ENCODE data around the gene BARHL1. TPM values are rescaled to one million over a fixed set of nuclear protein-coding genes. Genes with fewer than 3 reads are reported as not detected.

Gene BARHL1
- total RNA-seq, 1 donor from 2014 or later, result not detected

DNA sequence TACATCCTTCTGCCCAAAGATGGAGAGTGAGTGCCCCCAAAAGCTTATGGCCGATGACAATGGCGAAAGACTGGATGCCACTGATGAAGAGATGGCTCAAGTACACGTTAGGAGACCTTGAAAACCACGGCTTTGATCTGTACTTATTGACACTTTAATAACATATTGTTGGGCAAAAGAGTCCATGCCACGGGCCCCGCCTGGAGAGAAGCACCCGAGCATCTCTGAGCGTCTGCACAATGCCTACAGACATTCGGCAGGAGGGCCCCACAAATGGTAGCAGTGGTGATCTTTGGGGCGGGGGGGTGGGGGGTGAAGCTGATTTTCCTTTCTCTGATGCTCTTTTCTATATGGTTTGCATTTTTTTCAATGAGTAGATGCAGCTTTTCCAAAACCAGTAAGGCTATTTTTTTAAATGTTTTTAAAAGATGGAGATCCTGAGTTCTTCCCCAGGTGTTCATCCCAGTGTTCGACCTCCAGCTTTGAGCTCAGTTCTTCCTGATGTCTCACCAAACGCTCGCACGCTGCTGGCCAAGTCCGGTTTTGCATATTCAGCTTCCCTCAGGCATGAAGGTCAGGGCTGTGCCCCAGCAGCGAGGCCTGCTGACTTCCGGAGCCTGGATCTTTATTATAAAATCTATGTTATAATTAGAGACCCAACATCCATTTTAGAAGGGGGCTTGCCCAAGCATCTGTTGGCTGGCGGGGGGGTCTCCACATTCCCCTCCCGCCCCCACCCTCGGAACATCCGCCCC is 34.3 kb upstream of the BARHL1 start:
- Mint-ChIP-seq H3K36me3 (ENCODE audit: unreplicated experiment) (no peaks in the 10 kb centered on the region), H3K9me3 (ENCODE audit: unreplicated experiment) (peaks cover 4% of the 10 kb centered on the region), H3K4me1 (ENCODE audit: low read depth, unreplicated experiment) (peaks cover 7% of the 10 kb centered on the region), H3K4me3 (ENCODE audit: unreplicated experiment) (no peak overlapping the region), H3K27me3 (ENCODE audit: unreplicated experiment) (peaks cover 4% of the 10 kb centered on the region), H3K27ac (ENCODE audit: unreplicated experiment) (peak overlapping the region; percentile 55)
- TF ChIP-seq, protein P1, sequence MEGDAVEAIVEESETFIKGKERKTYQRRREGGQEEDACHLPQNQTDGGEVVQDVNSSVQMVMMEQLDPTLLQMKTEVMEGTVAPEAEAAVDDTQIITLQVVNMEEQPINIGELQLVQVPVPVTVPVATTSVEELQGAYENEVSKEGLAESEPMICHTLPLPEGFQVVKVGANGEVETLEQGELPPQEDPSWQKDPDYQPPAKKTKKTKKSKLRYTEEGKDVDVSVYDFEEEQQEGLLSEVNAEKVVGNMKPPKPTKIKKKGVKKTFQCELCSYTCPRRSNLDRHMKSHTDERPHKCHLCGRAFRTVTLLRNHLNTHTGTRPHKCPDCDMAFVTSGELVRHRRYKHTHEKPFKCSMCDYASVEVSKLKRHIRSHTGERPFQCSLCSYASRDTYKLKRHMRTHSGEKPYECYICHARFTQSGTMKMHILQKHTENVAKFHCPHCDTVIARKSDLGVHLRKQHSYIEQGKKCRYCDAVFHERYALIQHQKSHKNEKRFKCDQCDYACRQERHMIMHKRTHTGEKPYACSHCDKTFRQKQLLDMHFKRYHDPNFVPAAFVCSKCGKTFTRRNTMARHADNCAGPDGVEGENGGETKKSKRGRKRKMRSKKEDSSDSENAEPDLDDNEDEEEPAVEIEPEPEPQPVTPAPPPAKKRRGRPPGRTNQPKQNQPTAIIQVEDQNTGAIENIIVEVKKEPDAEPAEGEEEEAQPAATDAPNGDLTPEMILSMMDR (IDR thresholded peaks at IDR 0.05; ENCODE audit: partially characterized antibody, unreplicated experiment), result no peak
- no peak for DNase-seq

DNA sequence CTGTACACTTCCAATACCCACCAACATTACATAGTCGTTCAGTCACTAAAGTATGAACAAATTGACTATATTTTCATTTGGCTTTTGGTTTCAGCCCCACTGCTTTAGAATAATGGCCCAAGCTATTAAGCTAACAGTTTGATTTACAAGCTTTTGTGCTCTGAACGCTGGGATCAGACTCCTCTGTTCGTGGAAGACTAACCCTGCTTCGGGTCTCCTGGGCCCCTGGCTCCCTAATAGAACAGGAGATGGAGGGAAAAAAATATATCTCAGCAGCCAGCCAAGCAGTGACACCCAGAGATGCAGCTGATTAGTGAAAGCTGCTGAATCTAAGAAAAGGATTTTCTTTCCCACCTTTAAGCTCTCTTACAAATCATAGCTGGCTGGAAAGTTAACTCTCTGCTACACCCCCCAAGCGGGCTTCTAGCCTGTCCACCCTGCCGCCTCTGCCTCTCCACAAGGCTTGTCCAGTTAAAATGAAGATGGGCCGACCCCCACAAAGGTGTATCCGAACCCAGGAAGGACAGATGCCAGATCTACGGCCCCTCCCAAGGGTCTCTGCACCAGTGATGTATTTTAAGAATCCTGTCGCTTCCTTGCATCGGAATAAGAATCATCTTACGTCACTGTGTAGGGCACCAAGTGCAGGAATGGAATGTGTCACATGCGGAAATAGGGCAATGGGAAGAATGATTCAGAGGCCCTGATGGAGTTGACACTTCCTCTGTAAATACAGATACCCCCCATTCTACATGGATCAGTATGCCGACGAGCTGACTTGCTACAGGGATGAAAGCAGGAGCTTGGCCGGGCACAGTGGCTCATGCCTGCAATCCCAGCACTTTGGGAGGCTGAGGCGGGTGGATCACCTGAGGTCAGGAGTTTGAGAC is 33.4 kb upstream of the BARHL1 start:
- Mint-ChIP-seq H3K4me3 (ENCODE audit: unreplicated experiment) (no peak overlapping the region), H3K27ac (ENCODE audit: unreplicated experiment) (no peak overlapping the region), H3K4me1 (ENCODE audit: low read depth, unreplicated experiment) (peaks cover 7% of the 10 kb centered on the region), H3K27me3 (ENCODE audit: unreplicated experiment) (peaks cover 4% of the 10 kb centered on the region), H3K36me3 (ENCODE audit: unreplicated experiment) (no peaks in the 10 kb centered on the region), H3K9me3 (ENCODE audit: unreplicated experiment) (peaks cover 2% of the 10 kb centered on the region)
- TF ChIP-seq, protein P1 (IDR thresholded peaks at IDR 0.05; ENCODE audit: partially characterized antibody, unreplicated experiment), result no peak
- no peak for DNase-seq

DNA sequence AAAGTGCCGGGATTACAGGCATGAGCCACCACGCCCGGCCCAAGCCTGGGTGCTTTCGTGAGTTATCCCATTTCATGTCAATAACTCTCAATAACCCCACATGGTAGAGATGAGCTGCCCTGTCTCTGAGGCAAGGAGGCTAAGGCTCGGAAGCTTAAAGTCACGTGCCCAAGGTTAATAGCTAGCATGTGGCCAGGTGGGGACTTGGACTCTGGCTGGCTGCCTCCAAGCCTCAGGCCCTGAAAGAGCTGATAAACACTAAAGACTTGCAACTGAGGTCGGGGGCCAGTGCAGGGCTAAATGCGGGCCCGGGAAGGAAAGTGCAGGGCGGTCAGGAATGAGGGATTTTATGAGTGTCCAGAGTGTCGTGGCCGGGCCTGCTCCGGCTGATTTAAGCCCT is 30.9 kb upstream of the BARHL1 start:
- no peak overlapping the region for H3K27ac Mint-ChIP-seq (ENCODE audit: unreplicated experiment)
- peaks cover 3% of the 10 kb centered on the region for H3K27me3 Mint-ChIP-seq (ENCODE audit: unreplicated experiment)
- TF ChIP-seq, protein P1 (IDR thresholded peaks at IDR 0.05; ENCODE audit: partially characterized antibody, unreplicated experiment), result no peak
- no peak overlapping the region for H3K4me3 Mint-ChIP-seq (ENCODE audit: unreplicated experiment)
- peaks cover 7% of the 10 kb centered on the region for H3K4me1 Mint-ChIP-seq (ENCODE audit: low read depth, unreplicated experiment)
- peaks cover 2% of the 10 kb centered on the region for H3K9me3 Mint-ChIP-seq (ENCODE audit: unreplicated experiment)
- H3K36me3 Mint-ChIP-seq (ENCODE audit: unreplicated experiment), result no peaks in the 10 kb centered on the region
- no peak for DNase-seq

DNA sequence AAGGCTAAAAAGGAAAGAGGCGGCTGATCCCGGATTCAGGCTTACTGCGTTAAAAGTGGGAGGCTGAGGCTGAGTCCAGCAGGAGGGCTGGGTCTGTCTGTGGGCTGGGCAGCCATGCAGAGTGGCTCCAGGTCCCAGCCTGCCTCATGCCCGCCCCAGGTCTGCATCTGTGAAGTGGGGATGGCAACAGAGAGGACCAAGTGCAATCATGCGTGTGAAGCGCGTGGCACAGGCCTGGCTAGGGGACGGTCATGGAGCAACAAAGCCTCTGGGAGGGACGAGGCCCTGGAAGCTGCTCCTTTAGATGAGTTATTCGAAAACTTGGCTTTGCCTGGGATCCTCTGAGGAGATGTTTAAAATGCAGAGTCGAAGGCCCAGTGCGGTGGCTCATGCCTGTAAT is 30.4 kb upstream of the BARHL1 start:
- TF ChIP-seq, protein P1 (IDR thresholded peaks at IDR 0.05; ENCODE audit: partially characterized antibody, unreplicated experiment), result no peak
- H3K4me3 Mint-ChIP-seq (ENCODE audit: unreplicated experiment), result no peak overlapping the region
- H3K36me3 Mint-ChIP-seq (ENCODE audit: unreplicated experiment), result no peaks in the 10 kb centered on the region
- H3K27me3 Mint-ChIP-seq (ENCODE audit: unreplicated experiment), result peaks cover 3% of the 10 kb centered on the region
- DNase-seq, result no peak
- H3K9me3 Mint-ChIP-seq (ENCODE audit: unreplicated experiment), result peaks cover 2% of the 10 kb centered on the region
- no peak overlapping the region for H3K27ac Mint-ChIP-seq (ENCODE audit: unreplicated experiment)
- H3K4me1 Mint-ChIP-seq (ENCODE audit: low read depth, unreplicated experiment), result peaks cover 7% of the 10 kb centered on the region

All from glutamatergic neuron (in vitro differentiated cells).